ENCODE measurements around the gene CEP120. TPM values are rescaled to one million over a fixed set of nuclear protein-coding genes. Genes with fewer than 3 reads are reported as not detected.

The CEP120 gene
- total RNA-seq, 1 donor from 2014 or later: 23.0 TPM

- no peak for DNase-seq (ENCODE audit: low spot score in 2 of 2, unreplicated experiment in 2 of 2)
- no peak overlapping the region for H3K27ac Mint-ChIP-seq
- peaks cover 7% of the 10 kb centered on the region for H3K36me3 Mint-ChIP-seq
- H3K9me3 Mint-ChIP-seq: peaks cover 27% of the 10 kb centered on the region
- TF ChIP-seq CTCF (IDR thresholded peaks at IDR 0.05; ENCODE audit: unreplicated experiment): no peak
- no peak overlapping the region for H3K4me3 Mint-ChIP-seq
- H3K27me3 Mint-ChIP-seq (ENCODE audit: low read depth): no peaks in the 10 kb centered on the region
- H3K4me1 Mint-ChIP-seq: no peaks in the 10 kb centered on the region
Observed at GRCh38 chr5:123299136-123299535, 124.1 kb downstream of the CEP120 start.

GRCh38 chr5:123298335-123299030 lies 124.7 kb downstream of the CEP120 start:
- DNase-seq (ENCODE audit: low spot score in 2 of 2, unreplicated experiment in 2 of 2): no peak
- Mint-ChIP-seq H3K36me3 (peaks cover 7% of the 10 kb centered on the region), H3K9me3 (peaks cover 27% of the 10 kb centered on the region), H3K4me3 (no peak overlapping the region), H3K27ac (no peak overlapping the region), H3K27me3 (ENCODE audit: low read depth) (no peaks in the 10 kb centered on the region), H3K4me1 (no peaks in the 10 kb centered on the region)
- no peak for TF ChIP-seq CTCF (IDR thresholded peaks at IDR 0.05; ENCODE audit: unreplicated experiment)

- H3K4me1 Mint-ChIP-seq: no peaks in the 10 kb centered on the region
- no peaks in the 10 kb centered on the region for H3K27me3 Mint-ChIP-seq (ENCODE audit: low read depth)
- no peak overlapping the region for H3K4me3 Mint-ChIP-seq
- no peak for DNase-seq (ENCODE audit: low spot score in 2 of 2, unreplicated experiment in 2 of 2)
- peaks cover 27% of the 10 kb centered on the region for H3K9me3 Mint-ChIP-seq
- H3K27ac Mint-ChIP-seq: no peak overlapping the region
- no peak for TF ChIP-seq CTCF (IDR thresholded peaks at IDR 0.05; ENCODE audit: unreplicated experiment)
- H3K36me3 Mint-ChIP-seq: peaks cover 7% of the 10 kb centered on the region
Observed at GRCh38 chr5:123297866-123298265, 125.3 kb downstream of the CEP120 start.

GRCh38 chr5:123297198-123297831 lies 125.9 kb downstream of the CEP120 start:
- Mint-ChIP-seq H3K4me1 (no peaks in the 10 kb centered on the region), H3K9me3 (peaks cover 22% of the 10 kb centered on the region), H3K27me3 (ENCODE audit: low read depth) (no peaks in the 10 kb centered on the region), H3K4me3 (no peak overlapping the region), H3K36me3 (peaks cover 7% of the 10 kb centered on the region), H3K27ac (no peak overlapping the region)
- no peak for DNase-seq (ENCODE audit: low spot score in 2 of 2, unreplicated experiment in 2 of 2)
- no peak for TF ChIP-seq CTCF (IDR thresholded peaks at IDR 0.05; ENCODE audit: unreplicated experiment)

Other genes starting within 250 kb of the CEP120 start
- 60.9 to 67.0 TPM (median 63.9 TPM) in 3 replicates for gene CSNK1G3, start 88.8 kb upstream of the CEP120 start, total RNA-seq